ENCODE measurements around the gene PNPLA7.

GRCh38 chr9:137543237-137543963 is 6.8 kb downstream of the PNPLA7 start:
- TF ChIP-seq CTCF (IDR thresholded peaks at IDR 0.05) (no peak), POLR2A (IDR thresholded peaks at IDR 0.05) (no peak)
